ENCODE results near the gene C16orf87. TPM values are rescaled to one million over a fixed set of nuclear protein-coding genes. Genes with fewer than 3 reads are reported as not detected.

The C16orf87 gene
- total RNA-seq, 2 donors from 2014 or later = 6.4 to 9.4 TPM

DNA sequence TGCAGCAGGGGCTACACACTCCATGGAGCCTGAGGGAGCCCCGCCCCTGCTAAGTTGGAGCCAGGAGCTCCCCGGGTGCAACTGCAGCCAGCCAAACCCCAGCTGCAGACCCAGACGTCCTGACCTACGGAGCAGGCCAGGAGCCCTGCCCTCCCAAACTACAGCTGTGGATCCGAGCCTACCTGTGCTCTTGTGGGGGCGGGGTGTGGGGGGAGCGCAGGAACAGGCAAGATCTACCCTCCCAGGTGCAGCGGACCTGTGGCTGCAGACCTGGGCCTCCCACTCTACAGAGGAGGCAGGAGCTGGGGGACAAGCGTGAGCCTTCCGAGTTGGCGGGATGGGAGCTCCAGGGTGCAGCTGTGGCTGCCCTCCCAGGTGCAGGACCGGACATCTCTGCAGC, 53.2 kb downstream of the C16orf87 start:
- intact Hi-C loops (cut with DNase I) = no loop called here
- DNase-seq (ENCODE audit: low spot score) = no peak

DNA sequence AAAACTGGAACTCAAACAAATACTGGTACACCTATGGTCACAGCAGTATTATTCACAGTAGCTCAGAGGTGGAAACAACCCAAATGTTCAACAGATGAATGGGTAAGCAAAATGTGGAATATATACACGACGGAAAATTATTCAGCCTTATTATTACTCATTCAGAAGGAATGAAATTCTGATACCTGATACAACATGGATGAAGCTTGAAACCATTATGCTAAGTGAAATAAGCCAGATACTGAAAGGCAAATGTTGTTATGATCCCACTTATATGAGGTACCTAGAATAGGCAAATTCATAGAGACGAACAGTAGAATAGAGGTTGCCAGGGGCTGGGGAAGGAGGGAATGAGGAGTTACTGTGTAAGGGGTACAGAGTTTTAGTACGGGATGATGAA, 55.8 kb downstream of the C16orf87 start:
- DNase-seq (ENCODE audit: low spot score) = no peak
- intact Hi-C loops (cut with DNase I) = no loop called here

DNA sequence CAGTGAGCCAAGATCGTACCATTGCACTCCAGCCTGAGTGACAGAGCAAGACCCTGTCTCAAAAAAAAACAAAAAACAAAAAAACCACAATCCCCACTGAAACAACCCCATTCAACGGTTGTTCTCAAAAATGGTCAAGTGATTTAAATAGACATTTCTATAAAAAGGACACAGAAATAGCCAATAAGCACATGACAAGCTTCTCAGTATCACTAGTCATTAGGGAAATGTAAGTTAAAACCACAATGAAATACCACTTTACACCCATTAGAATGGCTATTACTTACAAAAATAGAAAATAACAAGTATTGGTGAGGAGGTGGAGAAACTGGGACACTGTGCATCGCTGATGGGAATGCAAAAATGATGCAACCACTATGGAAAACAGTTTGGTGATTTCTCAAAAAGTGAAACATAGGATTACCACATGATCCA, 56.2 kb downstream of the C16orf87 start:
- DNase-seq (ENCODE audit: low spot score) = no peak
- intact Hi-C loops (cut with DNase I) = no loop called here

GRCh38 chr16:46772463-46772862, 58.5 kb downstream of the C16orf87 start:
- intact Hi-C loops (cut with DNase I) = no loop called here
- DNase-seq (ENCODE audit: low spot score) = no peak

DNA sequence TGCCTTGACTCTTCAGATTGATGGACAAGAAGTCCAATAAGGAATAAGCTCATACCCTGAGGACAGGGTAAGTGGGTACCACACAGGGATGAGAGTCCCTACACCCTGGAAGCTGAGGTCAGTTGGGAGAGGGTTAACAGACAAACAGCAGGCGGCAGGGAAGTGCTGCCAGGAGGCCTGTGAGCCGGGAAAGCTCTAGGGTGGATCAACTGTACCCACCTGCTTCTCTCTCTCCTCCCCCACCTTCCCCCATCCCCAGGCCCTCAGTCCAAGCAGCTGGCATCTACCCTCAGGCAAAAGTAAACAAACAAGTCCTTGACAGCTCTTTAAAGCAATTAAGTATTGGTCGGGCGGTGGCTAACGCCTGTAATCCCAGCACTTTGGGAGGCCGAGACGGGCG, 62.2 kb downstream of the C16orf87 start:
- intact Hi-C loops (cut with DNase I) = no loop called here
- peak; percentile 26 for DNase-seq (ENCODE audit: low spot score)

DNA sequence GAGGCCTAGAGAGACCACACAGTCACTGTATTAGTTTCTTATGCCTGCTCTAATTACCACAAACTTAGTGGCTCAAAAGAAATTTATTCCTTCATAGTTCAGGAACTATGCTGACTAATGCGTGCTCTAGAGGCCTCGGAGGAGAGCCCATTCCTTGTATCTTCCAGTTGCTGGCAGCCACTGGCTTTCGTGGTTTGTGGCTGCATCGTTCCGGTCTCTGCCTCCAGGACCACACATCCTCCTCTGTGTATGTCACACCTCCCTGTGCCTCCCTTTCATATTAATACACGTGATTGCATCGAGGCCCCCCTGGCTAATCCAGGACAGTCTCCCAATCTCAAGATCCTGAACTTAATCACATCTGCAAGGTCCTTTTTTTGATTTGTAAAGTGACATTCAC, 65.9 kb downstream of the C16orf87 start:
- no peak for DNase-seq (ENCODE audit: low spot score)
- intact Hi-C loops (cut with DNase I) = no loop called here

- intact Hi-C loops (cut with DNase I) = no loop called here
- DNase-seq (ENCODE audit: low spot score) = peak; percentile 58
These were observed 67.8 kb downstream of the C16orf87 start for GRCh38 chr16:46763147-46763546.

GRCh38 chr16:46762583-46762982, 68.4 kb downstream of the C16orf87 start:
- intact Hi-C loops (cut with DNase I) = no loop called here

GRCh38 chr16:46759309-46759708, 71.7 kb downstream of the C16orf87 start:
- intact Hi-C loops (cut with DNase I) = no loop called here

More at GRCh38 chr16:46762583-46762982, 68.4 kb downstream of the C16orf87 start:
- no peak for DNase-seq (ENCODE audit: low spot score)

GRCh38 chr16:46757339-46758050, 73.5 kb downstream of the C16orf87 start:
- intact Hi-C loops (cut with DNase I) = no loop called here
- DNase-seq (ENCODE audit: low spot score) = no peak

More at GRCh38 chr16:46759309-46759708, 71.7 kb downstream of the C16orf87 start:
- no peak for DNase-seq (ENCODE audit: low spot score)

GRCh38 chr16:46756772-46757171, 74.2 kb downstream of the C16orf87 start:
- intact Hi-C loops (cut with DNase I) = no loop called here
- no peak for DNase-seq (ENCODE audit: low spot score)

- intact Hi-C loops (cut with DNase I) = no loop called here
- DNase-seq (ENCODE audit: low spot score) = no peak
These were observed 78.0 kb downstream of the C16orf87 start for GRCh38 chr16:46753015-46753414.

DNA sequence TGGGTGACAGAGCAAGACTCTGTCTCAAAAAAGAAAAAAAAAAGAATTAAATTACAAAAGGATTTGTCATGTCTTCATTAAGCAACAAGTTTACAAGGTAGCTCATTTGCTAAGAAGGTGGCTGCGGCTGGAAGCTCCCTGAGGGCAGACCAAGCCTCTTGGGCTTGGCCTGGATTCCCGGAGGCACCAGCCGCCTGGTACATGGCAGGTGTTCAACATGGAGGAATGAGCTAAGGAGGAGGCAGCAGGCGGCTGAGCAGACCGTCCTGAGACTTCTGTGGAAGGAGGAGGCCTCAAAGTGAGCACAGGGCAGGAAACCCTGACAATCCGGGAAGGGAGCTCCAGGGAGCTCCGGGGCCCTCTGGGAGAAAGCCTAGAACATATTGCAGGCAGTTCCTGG, 79.6 kb downstream of the C16orf87 start:
- DNase-seq (ENCODE audit: low spot score) = no peak
- intact Hi-C loops (cut with DNase I) = no loop called here

GRCh38 chr16:46748775-46749705, 81.9 kb downstream of the C16orf87 start:
- intact Hi-C loops (cut with DNase I) = no loop called here
- peak; percentile 43 for DNase-seq (ENCODE audit: low spot score)

GRCh38 chr16:46747777-46748651, 83.0 kb downstream of the C16orf87 start, which contains the start of gene MYLK3:
TSS of gene MYLK3 (minus strand) at chr16:46748344. CDS start at chr16:46748193, 151 bp downstream.
- DNase-seq (ENCODE audit: low spot score) = peak; percentile 62
- intact Hi-C loops (cut with DNase I) = no loop called here

- intact Hi-C loops (cut with DNase I) = no loop called here
- peak; percentile 74 for DNase-seq (ENCODE audit: low spot score)
These were observed 83.9 kb downstream of the C16orf87 start for GRCh38 chr16:46746821-46747776.
